ENCODE results near the gene U2AF2. TPM values are rescaled to one million over a fixed set of nuclear protein-coding genes. Genes with fewer than 3 reads are reported as not detected.

Gene U2AF2
- polyA plus RNA-seq, 1 donor (not counting 4 experiments of a cell fraction or from before 2014, with no cell fraction given): 109 TPM

DNA sequence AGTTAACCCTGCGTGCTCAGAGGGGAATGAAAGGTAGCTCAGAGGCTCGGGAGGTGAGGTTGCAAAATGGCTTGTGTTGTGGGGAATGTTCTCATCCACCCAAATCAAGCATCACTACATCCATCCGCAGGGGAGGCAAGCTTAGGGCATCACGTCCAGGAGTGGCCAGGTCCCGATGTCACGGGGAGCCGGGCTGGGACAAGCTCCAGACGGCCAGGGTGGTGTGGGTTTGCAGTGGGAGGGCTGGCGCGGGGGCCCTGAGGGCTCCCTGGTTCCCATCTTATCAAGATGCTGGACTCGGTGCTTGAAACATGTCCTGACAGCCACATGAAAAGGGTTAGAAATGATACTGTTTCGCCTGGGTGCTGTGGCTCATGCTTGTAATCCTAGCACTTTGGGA lies 46.0 kb downstream of the U2AF2 start:
- H4K20me1 ChIP-seq (ENCODE audit: control insufficient read depth, extremely low read depth, insufficient read depth, low read length): no peaks in the 10 kb centered on the region
- H3K9me1 ChIP-seq (ENCODE audit: control insufficient read depth, extremely low read depth, insufficient read depth, low read length): no peaks in the 10 kb centered on the region
- H3K4me3 ChIP-seq (ENCODE audit: control insufficient read depth in 2 of 3, extremely low read depth in 1 of 3, insufficient read depth in 2 of 3, low read depth in 1 of 3, low read length in 3 of 3): no peak overlapping the region
- no peaks in the 10 kb centered on the region for H3K9me3 ChIP-seq (ENCODE audit: control insufficient read depth, low read depth, low read length)
- no peak overlapping the region for H3K4me2 ChIP-seq (ENCODE audit: control insufficient read depth, extremely low read depth, insufficient read depth, low read depth, low read length)
- H2AFZ ChIP-seq (ENCODE audit: control insufficient read depth, low read length): no peak overlapping the region
- no peaks in the 10 kb centered on the region for H3K4me1 ChIP-seq (ENCODE audit: control insufficient read depth, extremely low read depth, insufficient read depth, low read length)
- TF ChIP-seq, protein P1, sequence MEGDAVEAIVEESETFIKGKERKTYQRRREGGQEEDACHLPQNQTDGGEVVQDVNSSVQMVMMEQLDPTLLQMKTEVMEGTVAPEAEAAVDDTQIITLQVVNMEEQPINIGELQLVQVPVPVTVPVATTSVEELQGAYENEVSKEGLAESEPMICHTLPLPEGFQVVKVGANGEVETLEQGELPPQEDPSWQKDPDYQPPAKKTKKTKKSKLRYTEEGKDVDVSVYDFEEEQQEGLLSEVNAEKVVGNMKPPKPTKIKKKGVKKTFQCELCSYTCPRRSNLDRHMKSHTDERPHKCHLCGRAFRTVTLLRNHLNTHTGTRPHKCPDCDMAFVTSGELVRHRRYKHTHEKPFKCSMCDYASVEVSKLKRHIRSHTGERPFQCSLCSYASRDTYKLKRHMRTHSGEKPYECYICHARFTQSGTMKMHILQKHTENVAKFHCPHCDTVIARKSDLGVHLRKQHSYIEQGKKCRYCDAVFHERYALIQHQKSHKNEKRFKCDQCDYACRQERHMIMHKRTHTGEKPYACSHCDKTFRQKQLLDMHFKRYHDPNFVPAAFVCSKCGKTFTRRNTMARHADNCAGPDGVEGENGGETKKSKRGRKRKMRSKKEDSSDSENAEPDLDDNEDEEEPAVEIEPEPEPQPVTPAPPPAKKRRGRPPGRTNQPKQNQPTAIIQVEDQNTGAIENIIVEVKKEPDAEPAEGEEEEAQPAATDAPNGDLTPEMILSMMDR (optimal IDR thresholded peaks at IDR 0.05 in 1 of 3, IDR thresholded peaks at IDR 0.05 in 1 of 3, conservative IDR thresholded peaks at IDR 0.05 in 1 of 3; ENCODE audit: extremely low read depth in 1 of 3, insufficient read depth in 2 of 3, low read length in 3 of 3): no peak
- no peak for TF ChIP-seq EZH2 (IDR thresholded peaks at IDR 0.05; ENCODE audit: low read length)
- dilution Hi-C loops (cut with MboI; ENCODE audit: extremely low pct_ligation_motif_present, low sequenced_read_pairs): no loop called here
- no peak overlapping the region for H3K9ac ChIP-seq (ENCODE audit: control insufficient read depth, extremely low read depth, insufficient read depth, low read length)
- H3K36me3 ChIP-seq (ENCODE audit: control insufficient read depth in 2 of 2, extremely low read depth in 1 of 2, insufficient read depth in 2 of 2, low read length in 2 of 2): peaks cover 6 to 34% of the 10 kb centered on the region in 2 experiments
- H3K79me2 ChIP-seq (ENCODE audit: control insufficient read depth, insufficient read depth, low read length): no peaks in the 10 kb centered on the region
- FAIRE-seq: no peak
- no peak for DNase-seq (ENCODE audit: low read depth, low spot score)
- H3K27ac ChIP-seq (ENCODE audit: control insufficient read depth, insufficient read depth, low read length): no peak overlapping the region
- no peaks in the 10 kb centered on the region for H3K27me3 ChIP-seq (ENCODE audit: control insufficient read depth, extremely low read depth, insufficient read depth, low read length)

DNA sequence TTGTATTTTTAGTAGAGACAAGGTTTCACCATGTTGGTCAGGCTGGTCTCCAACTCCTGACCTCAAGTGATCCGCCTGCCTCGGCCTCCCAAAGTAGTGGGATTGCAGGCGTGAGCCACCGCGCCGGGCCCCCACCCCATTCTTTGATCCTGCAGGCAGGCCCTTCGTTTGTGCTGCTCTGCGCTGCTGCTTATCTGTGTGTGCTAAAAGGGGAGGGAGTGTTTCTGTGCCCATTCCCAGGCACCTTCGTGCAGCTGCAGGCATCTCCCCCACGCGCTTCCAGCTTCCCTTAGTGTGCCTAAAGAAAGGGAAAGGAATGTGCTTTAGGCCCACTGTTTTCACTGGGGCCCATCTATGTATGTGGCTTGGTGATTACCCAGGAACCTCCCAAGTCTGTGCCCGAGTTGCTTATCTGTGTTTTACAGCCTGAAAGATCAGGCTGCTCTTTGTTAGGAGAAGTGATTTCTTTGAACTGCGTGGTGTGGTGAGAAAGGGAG lies 47.3 kb downstream of the U2AF2 start:
- Histone ChIP-seq H4K20me1 (ENCODE audit: control insufficient read depth, extremely low read depth, insufficient read depth, low read length) (no peaks in the 10 kb centered on the region), H3K36me3 (ENCODE audit: control insufficient read depth in 2 of 2, extremely low read depth in 1 of 2, insufficient read depth in 2 of 2, low read length in 2 of 2) (peaks cover 6 to 22% of the 10 kb centered on the region in 2 experiments), H3K4me1 (ENCODE audit: control insufficient read depth, extremely low read depth, insufficient read depth, low read length) (no peaks in the 10 kb centered on the region), H3K27ac (ENCODE audit: control insufficient read depth, insufficient read depth, low read length) (no peak overlapping the region), H3K9me1 (ENCODE audit: control insufficient read depth, extremely low read depth, insufficient read depth, low read length) (no peaks in the 10 kb centered on the region), H2AFZ (ENCODE audit: control insufficient read depth, low read length) (no peak overlapping the region), H3K27me3 (ENCODE audit: control insufficient read depth, extremely low read depth, insufficient read depth, low read length) (no peaks in the 10 kb centered on the region), H3K9me3 (ENCODE audit: control insufficient read depth, low read depth, low read length) (no peaks in the 10 kb centered on the region), H3K9ac (ENCODE audit: control insufficient read depth, extremely low read depth, insufficient read depth, low read length) (no peak overlapping the region), H3K4me2 (ENCODE audit: control insufficient read depth, extremely low read depth, insufficient read depth, low read depth, low read length) (no peak overlapping the region), H3K79me2 (ENCODE audit: control insufficient read depth, insufficient read depth, low read length) (no peaks in the 10 kb centered on the region), H3K4me3 (ENCODE audit: control insufficient read depth in 2 of 3, extremely low read depth in 1 of 3, insufficient read depth in 2 of 3, low read depth in 1 of 3, low read length in 3 of 3) (no peak overlapping the region)
- TF ChIP-seq, protein P1 (optimal IDR thresholded peaks at IDR 0.05 in 1 of 3, IDR thresholded peaks at IDR 0.05 in 1 of 3, conservative IDR thresholded peaks at IDR 0.05 in 1 of 3; ENCODE audit: extremely low read depth in 1 of 3, insufficient read depth in 2 of 3, low read length in 3 of 3): no peak
- TF ChIP-seq EZH2 (IDR thresholded peaks at IDR 0.05; ENCODE audit: low read length): no peak
- dilution Hi-C loops (cut with MboI; ENCODE audit: extremely low pct_ligation_motif_present, low sequenced_read_pairs): no loop called here
- FAIRE-seq (no peak), DNase-seq (ENCODE audit: low read depth, low spot score) (no peak)

All from keratinocyte (primary cell).